ENCODE measurements around the gene CD4.

CD4 gene

DNA sequence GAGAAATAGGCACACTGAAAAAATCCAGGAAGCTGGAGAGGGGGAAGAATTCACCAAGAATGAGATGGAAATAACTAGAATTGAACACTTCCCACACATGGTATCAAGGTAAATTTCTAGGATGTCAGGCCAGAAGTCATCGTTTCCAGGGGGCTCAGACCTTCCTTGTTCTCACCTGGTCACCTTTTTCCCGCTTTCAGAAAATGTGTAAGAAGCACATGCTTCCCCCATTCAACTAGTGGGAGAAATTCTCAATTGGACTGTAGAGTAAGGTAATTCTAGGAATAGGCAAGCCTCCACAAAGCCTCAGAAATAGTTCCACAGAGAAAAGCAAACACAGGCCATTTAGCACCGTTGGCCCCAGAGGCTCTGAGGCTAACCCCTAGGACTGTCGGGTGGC lies 25.9 kb upstream of the CD4 start:
- Histone ChIP-seq H3K4me1 (ENCODE audit: control insufficient read depth, low read length) (peaks cover 45% of the 10 kb centered on the region), H3K36me3 (ENCODE audit: control insufficient read depth, low read length) (no peaks in the 10 kb centered on the region), H4K20me1 (ENCODE audit: control insufficient read depth, insufficient read depth, low read depth, low read length) (peaks cover 3% of the 10 kb centered on the region; the same call in 1 of the 2 replicates), H3F3A (ENCODE audit: control insufficient read depth, insufficient read depth) (peaks cover 12% of the 10 kb centered on the region), H3K4me2 (ENCODE audit: low read length) (no peak overlapping the region), H3K9me3 (ENCODE audit: control insufficient read depth, insufficient read depth, low read length) (no peaks in the 10 kb centered on the region), H3K9me2 (replicated peaks; ENCODE audit: control insufficient read depth, low read length) (no peaks in the 10 kb centered on the region), H3K27ac (ENCODE audit: low read depth, low read length) (no peak overlapping the region), H3K79me2 (ENCODE audit: control insufficient read depth, low read length) (peaks cover 9% of the 10 kb centered on the region), H3K27me3 (ENCODE audit: control insufficient read depth, low read length) (no peaks in the 10 kb centered on the region), H3K4me3 (ENCODE audit: low read length) (no peak overlapping the region)
- TF ChIP-seq, protein P1, sequence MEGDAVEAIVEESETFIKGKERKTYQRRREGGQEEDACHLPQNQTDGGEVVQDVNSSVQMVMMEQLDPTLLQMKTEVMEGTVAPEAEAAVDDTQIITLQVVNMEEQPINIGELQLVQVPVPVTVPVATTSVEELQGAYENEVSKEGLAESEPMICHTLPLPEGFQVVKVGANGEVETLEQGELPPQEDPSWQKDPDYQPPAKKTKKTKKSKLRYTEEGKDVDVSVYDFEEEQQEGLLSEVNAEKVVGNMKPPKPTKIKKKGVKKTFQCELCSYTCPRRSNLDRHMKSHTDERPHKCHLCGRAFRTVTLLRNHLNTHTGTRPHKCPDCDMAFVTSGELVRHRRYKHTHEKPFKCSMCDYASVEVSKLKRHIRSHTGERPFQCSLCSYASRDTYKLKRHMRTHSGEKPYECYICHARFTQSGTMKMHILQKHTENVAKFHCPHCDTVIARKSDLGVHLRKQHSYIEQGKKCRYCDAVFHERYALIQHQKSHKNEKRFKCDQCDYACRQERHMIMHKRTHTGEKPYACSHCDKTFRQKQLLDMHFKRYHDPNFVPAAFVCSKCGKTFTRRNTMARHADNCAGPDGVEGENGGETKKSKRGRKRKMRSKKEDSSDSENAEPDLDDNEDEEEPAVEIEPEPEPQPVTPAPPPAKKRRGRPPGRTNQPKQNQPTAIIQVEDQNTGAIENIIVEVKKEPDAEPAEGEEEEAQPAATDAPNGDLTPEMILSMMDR (IDR thresholded peaks at IDR 0.05; ENCODE audit: low read depth, low read length, poor library complexity, severe bottlenecking) = no peak
- TF ChIP-seq EZH2phosphoT487 (IDR thresholded peaks at IDR 0.05; ENCODE audit: borderline replicate concordance, low read length) = no peak

DNA sequence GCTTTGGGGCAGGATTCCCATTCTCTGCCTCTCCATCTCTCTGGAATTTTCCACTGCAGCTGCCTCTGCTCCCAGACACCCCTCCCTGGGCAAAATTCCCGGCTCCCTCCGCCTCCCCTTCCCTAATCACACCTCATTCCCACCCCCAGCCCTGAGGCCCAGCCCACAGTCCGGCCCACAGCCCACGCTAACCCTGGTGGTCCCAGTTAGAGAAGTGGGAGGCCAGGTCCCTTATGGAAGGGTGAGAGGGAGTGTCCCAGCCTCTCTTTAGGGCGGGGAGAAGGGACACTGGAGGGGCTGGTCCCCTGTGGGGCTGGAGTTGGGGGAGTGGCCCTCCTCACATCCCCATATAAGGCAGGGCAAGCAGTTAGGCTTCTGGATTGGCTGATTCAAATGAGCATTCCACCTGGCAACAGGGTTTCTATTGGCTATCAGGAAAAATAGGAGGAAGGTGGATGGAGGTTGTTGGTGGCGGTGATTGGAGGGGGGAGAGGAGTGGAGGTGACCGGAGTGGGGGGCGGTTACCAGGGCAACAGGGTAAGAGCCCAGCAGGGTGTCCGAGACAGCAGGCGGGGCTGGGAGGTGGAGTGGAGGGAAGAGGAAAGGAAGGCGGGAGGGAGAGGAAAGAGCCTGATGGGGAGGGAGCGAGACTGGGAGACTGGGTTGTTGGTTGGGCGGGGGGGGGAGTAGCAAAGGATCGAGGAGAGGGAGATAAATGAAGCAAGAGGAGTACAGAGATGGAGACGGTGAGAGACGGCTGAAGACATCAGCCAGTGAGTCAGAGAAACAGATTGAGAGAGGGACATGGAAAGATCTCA lies 25.1 kb upstream of the CD4 start:
- Histone ChIP-seq H3K9me2 (replicated peaks; ENCODE audit: control insufficient read depth, low read length) (no peaks in the 10 kb centered on the region), H4K20me1 (ENCODE audit: control insufficient read depth, insufficient read depth, low read depth, low read length) (peaks cover 3% of the 10 kb centered on the region; the same call in 1 of the 2 replicates), H3K36me3 (ENCODE audit: control insufficient read depth, low read length) (no peaks in the 10 kb centered on the region), H3K4me1 (ENCODE audit: control insufficient read depth, low read length) (peaks cover 37% of the 10 kb centered on the region), H3F3A (ENCODE audit: control insufficient read depth, insufficient read depth) (peaks cover 13% of the 10 kb centered on the region), H3K79me2 (ENCODE audit: control insufficient read depth, low read length) (peaks cover 9% of the 10 kb centered on the region), H3K4me2 (ENCODE audit: low read length) (peak overlapping the region; percentile 64), H3K27ac (ENCODE audit: low read depth, low read length) (no peak overlapping the region), H3K27me3 (ENCODE audit: control insufficient read depth, low read length) (no peaks in the 10 kb centered on the region), H3K4me3 (ENCODE audit: low read length) (peak overlapping the region; percentile 56), H3K9me3 (ENCODE audit: control insufficient read depth, insufficient read depth, low read length) (no peaks in the 10 kb centered on the region)
- TF ChIP-seq EZH2phosphoT487 (IDR thresholded peaks at IDR 0.05; ENCODE audit: borderline replicate concordance, low read length) = no peak
- TF ChIP-seq, protein P1 (IDR thresholded peaks at IDR 0.05; ENCODE audit: low read depth, low read length, poor library complexity, severe bottlenecking) = no peak

DNA sequence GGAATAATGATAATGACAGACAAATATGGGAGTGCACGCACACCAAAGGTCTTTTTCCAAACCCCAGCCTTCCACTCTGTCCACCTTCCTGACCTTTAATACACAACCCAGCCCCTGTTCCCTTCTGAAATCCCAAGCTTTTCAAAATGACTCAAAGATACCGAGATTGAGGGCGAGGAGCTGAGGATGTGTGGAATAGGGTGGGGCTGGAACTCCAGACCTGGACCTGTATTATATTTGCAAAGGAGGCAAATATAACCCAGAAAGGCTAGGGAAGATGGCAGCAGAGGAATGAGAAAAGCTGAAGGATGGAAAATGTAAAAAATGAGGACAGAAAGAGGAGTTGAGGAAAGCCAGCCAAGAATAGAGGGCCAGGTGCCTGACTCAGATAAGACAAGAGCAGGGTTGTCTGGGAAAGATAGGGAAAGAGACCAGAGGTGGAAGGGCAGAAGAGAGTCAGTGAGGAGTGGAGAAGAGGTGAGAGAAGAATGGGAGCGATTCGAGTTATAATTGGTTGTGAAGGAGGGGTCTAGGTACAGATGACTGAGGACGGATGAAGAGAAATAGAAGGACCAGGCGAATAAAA lies 24.2 kb upstream of the CD4 start:
- Histone ChIP-seq H3K27ac (ENCODE audit: low read depth, low read length) (no peak overlapping the region), H3K9me2 (replicated peaks; ENCODE audit: control insufficient read depth, low read length) (no peaks in the 10 kb centered on the region), H3K4me3 (ENCODE audit: low read length) (peak overlapping the region; percentile 77), H3K79me2 (ENCODE audit: control insufficient read depth, low read length) (peaks cover 9% of the 10 kb centered on the region), H4K20me1 (ENCODE audit: control insufficient read depth, insufficient read depth, low read depth, low read length) (peaks cover 3% of the 10 kb centered on the region; the same call in 1 of the 2 replicates), H3K27me3 (ENCODE audit: control insufficient read depth, low read length) (no peaks in the 10 kb centered on the region), H3K4me2 (ENCODE audit: low read length) (peak overlapping the region; percentile 64), H3K4me1 (ENCODE audit: control insufficient read depth, low read length) (peaks cover 37% of the 10 kb centered on the region), H3K9me3 (ENCODE audit: control insufficient read depth, insufficient read depth, low read length) (no peaks in the 10 kb centered on the region), H3F3A (ENCODE audit: control insufficient read depth, insufficient read depth) (peaks cover 13% of the 10 kb centered on the region), H3K36me3 (ENCODE audit: control insufficient read depth, low read length) (no peaks in the 10 kb centered on the region)
- TF ChIP-seq EZH2phosphoT487 (IDR thresholded peaks at IDR 0.05; ENCODE audit: borderline replicate concordance, low read length) = no peak
- TF ChIP-seq, protein P1 (IDR thresholded peaks at IDR 0.05; ENCODE audit: low read depth, low read length, poor library complexity, severe bottlenecking) = no peak
